GM18502 (cell line): ENCODE results near the gene TRIM71.
"Not testable (repeated sequence)": the region's sequence is repeated elsewhere in the genome, so short reads cannot be mapped to it uniquely, and the experiment has no call there.

ENCODE experiments used
- ATAC-seq: cut with Tn5 transposase; IDR thresholded peaks from one replicate; pipeline ENCODE4 v1.9.1; 2021; ENCODE audit warnings: mild to moderate bottlenecking; ENCODE audit not compliant: unreplicated experiment, poor library complexity

TRIM71 gene

DNA sequence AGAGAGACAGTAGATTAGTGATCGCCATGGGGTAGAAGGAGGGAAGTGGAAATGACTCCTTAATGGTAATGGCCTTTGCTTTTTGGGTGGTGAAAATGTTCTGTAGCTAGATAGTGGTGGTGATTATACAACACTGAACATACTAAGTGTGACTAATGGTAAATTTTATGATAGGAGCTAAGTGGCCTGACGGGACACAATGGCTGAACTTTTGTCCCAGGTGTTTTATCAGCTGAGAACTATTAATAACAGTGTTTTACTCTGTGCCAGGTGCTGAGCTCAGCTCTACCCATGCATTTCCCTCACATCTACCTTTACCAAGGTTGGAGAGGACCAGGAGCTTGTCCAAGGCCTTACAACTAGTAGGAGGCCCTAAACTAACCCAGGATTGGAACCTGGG is 66.8 kb downstream of the TRIM71 start:
- no peak for ATAC-seq

- no peak for ATAC-seq
Observed at GRCh38 chr3:32885283-32885901, 67.6 kb downstream of the TRIM71 start.

DNA sequence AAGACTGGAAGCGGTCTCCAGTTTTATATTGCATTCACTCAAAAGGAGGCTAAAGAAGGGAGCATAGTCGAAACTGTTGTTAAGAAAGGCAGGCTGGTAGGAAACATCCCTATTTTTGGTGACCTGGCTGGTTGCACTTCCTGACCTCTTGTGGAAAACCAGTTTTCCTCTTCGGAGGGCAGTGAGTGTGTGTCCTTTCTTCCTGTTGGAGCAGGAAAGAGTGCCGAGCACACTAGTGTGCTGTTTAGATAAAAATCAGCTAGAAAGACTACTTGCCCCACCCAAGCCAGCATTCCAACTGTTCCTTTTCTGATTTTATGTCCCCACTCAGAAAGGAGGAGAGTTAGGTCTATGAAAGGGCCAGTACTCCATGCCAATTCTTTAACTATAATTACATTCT is 68.5 kb downstream of the TRIM71 start:
- no peak for ATAC-seq

GRCh38 chr3:32886911-32887310 is 69.1 kb downstream of the TRIM71 start:
- ATAC-seq, result no peak

- peak; percentile 93 for ATAC-seq
Observed at GRCh38 chr3:32888739-32889138, 70.9 kb downstream of the TRIM71 start.

DNA sequence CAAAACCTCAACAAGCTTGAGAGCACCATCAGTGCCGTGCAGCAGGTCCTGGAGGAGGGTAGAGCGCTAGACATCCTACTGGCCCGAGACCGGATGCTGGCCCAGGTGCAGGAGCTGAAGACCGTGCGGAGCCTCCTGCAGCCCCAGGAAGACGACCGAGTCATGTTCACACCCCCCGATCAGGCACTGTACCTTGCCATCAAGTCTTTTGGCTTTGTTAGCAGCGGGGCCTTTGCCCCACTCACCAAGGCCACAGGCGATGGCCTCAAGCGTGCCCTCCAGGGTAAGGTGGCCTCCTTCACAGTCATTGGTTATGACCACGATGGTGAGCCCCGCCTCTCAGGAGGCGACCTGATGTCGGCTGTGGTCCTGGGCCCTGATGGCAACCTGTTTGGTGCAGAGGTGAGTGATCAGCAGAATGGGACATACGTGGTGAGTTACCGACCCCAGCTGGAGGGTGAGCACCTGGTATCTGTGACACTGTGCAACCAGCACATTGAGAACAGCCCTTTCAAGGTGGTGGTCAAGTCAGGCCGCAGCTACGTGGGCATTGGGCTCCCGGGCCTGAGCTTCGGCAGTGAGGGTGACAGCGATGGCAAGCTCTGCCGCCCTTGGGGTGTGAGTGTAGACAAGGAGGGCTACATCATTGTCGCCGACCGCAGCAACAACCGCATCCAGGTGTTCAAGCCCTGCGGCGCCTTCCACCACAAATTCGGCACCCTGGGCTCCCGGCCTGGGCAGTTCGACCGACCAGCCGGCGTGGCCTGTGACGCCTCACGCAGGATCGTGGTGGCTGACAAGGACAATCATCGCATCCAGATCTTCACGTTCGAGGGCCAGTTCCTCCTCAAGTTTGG is 72.9 kb downstream of the TRIM71 start:
- ATAC-seq, result no peak

GRCh38 chr3:32891365-32891764 is 73.6 kb downstream of the TRIM71 start:
- ATAC-seq, result no peak

DNA sequence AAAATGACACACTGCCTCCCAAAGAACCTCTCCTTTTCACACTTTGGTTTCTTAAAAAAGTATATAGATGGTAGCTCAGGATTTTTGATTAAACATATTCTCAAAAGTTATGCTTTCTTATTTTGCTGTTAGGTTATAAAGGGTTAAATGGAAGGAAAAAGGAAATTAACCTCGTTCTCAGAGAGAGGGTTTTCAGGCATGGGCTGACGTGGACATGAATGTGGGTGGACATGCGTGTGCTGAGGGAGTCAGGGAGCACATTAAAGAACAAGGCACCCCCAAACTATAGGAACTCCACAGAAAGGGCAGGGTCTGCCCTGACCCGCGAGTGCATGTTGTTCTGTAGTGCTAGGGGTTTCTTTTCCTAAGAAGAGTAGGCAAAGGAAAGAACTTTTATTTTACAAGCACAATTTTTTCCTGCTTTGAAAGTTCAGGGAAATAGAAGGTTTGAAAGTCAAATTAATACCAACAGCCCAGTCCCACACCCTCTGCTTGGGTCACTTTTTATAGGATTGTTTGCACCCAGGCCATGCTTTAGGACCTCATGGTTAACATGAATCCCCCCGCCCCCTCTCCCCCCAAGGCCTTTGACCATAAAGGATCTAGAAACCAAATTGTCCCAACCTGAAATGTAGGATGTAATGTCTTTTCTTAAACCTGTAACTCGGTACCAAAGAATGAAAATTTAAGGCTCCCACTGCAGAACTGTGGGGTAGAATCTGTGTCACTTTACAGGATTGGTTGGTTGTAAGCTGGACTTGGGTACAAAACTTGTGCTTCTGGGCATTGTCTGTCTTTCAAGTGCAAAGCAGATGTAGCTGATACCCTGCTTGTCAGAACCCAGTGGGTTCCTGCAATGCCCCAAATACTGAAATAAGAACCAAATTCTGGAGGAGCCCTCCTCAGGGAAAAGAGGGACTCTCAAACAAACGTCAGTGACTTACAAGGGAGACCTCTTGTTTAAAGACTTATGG is 75.1 kb downstream of the TRIM71 start:
- no peak for ATAC-seq

DNA sequence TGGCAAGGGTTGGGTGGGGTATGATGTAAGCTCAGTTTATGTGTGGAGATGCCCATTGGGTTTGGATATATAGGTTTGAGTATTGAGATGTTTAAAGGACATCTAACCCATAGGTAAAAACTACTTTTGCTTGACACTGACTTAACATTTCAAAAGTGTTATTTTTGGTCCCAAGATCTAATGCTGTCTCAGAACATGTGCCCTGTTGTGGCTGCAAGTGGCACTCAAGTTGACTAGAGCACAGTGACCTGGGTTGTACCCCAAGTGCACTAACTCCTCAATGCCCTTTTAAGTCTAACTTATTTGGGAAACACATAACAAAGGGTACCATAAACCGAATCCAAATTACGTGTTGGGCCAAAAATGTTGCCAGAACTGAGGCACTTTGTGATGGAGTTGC is 77.2 kb downstream of the TRIM71 start:
- ATAC-seq, result no peak

- ATAC-seq, result no peak
Observed at GRCh38 chr3:32895701-32896100, 77.9 kb downstream of the TRIM71 start.

DNA sequence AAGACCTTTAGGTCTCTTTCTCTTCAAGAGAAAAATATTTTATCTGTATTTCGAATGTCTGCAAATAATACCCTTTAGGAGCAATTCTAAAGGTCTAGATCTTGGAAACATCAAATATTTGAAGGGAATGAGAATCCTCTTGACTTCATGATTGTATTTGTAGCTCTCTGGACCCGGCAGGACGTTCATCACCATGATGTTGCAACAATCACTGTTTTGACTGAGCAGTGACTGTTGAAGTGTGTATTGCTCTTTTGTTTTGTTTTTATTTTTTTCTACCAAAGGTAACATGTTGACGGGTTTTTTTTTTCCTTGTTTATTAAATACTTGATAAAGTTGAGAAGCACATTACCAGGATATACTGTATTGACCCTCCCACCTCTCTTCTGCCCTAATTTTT is 78.3 kb downstream of the TRIM71 start:
- ATAC-seq, result no peak

DNA sequence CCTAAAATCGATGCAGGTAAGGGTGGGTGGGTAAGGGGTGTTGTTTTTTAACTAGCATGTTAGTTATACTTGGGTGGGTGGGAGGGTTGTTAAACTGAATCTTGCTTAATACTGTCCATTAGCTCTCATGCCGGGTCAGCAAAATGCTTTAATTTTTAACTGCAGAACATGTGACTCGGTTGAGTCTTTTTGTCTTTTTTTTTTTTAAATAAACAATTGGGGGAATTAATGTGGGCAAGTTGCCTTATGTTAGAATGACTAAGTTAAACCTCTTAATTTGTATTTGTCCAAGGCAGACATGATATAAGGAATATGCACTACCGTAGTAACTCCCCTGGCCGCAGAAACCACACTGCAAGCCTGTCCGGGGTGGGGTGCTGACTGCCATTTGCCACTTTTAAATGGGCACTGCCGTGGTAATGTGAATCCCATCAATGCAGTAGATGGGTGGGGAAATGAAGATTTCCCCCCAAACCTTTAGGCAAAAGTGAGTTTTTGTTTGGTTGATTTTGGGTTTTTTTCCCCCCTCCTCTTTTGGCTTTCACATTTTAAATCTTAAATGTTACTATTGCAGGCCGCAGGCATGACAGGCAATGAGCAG is 79.3 kb downstream of the TRIM71 start:
- ATAC-seq, result no peak

DNA sequence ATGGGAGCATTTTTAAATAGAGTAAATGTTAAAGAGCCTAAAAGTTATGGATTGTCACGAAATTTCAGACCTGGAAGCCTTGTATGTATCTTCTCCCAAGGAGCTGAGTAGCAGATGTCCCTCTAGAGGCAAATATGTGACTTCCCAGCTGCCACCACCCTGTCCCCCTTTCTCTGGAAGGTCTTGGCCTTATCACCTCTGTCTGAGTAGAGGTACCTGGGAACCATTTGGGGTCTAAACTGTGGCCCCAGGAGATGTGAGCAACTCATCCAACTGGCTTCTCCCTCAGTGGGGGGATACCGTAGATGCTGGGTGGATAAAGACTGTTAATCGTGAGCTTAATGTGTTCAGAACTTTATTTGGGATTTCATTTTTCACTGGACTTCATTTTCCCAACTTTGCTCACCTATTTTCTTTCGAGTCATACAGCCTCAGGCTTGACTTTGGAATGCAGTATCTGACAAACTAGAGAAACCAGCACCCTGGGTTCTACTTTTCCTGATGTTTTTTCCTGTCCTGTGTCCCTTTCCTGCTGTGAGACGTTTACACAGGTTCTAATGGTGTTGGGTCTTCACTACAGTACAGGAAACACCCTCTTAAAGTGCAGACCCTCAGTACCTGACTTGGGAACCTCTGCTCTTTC is 80.3 kb downstream of the TRIM71 start:
- no peak for ATAC-seq

- no peak for ATAC-seq
Observed at GRCh38 chr3:32899265-32899664, 81.5 kb downstream of the TRIM71 start.

DNA sequence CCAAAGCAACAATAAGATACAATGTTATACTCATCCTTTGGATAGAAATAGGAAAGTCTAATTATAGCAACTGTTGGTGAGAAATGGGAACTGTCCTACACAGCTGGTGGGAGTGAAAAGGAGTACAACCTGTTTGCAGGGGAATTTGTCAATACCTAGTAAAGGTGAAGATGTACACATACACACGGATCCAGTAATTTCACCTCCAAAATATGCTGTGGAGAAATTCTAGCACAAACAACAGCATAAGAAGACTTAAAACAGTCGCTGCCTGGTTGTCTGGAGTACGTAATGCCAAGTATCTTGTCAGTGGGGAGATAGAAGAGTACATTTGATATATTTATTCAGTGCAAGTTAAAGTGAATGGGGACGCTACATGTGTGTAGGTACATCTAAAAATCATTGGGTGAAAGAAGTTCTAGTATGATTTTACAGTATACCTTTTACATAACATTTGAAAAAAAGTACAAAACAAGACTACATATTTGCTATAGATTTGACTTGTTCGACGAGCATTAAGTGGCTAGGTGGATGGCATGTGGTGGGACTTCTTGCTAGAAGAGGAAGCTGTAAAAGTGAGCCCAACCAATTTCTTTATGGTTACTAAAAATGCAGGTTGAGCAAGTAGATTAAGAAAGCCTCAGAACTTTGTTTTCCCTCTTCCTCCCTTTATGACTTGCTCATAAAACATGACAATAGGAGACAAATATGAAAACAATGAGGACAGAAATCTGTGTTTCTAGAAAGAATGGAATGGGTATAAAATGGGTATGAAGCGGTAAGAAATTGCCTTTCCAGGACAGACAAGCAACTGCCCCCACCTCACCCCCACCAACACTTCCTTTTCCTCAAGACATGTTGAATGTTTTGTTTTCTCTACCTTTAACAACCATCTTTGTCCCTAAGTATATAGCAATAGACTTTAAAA is 83.5 kb downstream of the TRIM71 start:
- ATAC-seq, result no peak

DNA sequence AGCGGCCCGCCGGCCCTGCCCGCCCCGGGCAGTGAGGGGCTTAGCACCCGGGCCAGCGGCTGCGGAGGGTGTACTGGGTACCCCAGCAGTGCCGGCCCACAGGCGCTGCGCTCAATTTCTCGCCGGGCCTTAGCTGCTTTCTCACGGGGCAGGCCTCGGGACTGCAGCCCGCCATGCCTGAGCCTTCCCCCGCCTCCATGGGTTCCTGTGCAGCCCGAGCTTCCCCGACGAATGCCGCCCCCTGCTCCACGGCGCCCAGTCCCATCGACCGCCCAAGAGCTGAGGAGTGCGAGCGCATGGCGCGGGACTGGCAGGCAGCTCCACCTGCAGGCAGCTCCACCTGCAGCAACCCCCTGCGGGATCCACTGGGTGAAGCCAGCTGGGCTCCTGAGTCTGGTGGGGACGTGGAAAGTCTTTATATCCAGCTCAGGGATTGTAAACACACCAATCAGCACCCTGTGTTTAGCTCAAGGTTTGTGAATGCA is 85.1 kb downstream of the TRIM71 start:
- not testable (repeated sequence) for ATAC-seq

- ATAC-seq, result no peak
Observed at GRCh38 chr3:32903953-32904352, 86.2 kb downstream of the TRIM71 start.

GRCh38 chr3:32909999-32910398 is 92.2 kb downstream of the TRIM71 start:
- ATAC-seq, result no peak

DNA sequence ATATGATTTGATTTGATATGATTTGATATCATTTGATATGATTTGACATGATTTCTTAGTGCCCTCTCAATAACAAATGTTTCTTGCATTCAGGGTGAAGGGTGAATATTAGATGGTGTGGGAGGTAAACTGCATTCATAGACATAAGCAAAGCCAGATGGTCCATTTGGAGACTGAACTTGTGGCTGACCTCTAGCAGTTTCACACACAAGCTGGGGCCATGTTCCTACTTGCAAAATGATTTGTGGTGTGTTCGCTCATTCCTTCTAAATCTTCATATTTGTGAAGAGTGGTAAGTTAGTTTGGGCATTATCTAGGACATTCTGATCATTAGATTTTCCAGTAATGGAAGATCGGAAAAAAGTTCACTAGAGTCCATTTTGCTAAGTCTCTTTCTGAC is 93.2 kb downstream of the TRIM71 start:
- no peak for ATAC-seq
